Adrenal gland (tissue), 5 donors: ENCODE results near the gene IL1RAP.

Source experiments
- CTCF ChIP-seq, 6 experiments: fragments of 450-650 bp in 4 of 6; fragments of 200-600 bp in 2 of 6; sonication (generic) in 1 of 6; IDR thresholded peaks; 1 replicate in 5 of 6; 2 replicates in 1 of 6; pipeline versions ENCODE4 v1.5.1 to v1.8.0; 2016 to 2021; ENCODE audit warnings: antibody characterized with exemption in 6 of 6, mild to moderate bottlenecking in 2 of 6, moderate library complexity in 1 of 6
- POLR2A ChIP-seq, 2 donors: fragments of 450-650 bp; IDR thresholded peaks; one replicate each; pipeline ENCODE4 v1.6.1; 2017; ENCODE audit warnings: antibody characterized with exemption in 2 of 2, mild to moderate bottlenecking in 2 of 2, moderate library complexity in 1 of 2
- donor health status: DM: no; HTN: no; CAD: no.

DNA sequence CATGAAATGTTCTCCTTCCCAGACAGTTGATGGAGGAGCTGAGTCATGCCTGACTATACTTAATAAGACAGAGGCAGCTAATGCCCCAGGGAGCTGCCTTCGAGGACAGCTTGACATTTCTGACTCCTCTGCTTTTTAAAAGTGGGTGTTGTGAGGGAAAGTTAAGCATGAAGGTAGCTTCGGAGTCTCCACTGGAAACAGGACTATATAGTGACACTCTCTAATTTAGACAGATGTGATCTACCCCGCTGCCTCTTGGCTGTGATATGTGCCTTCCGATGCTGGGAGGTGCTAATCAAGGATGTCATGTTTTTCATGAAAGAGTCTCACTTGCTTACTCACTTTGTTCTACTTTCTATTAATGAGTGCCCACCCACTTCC, 72.7 kb downstream of the IL1RAP start:
- TF ChIP-seq CTCF (IDR thresholded peaks at IDR 0.05) (no peak), POLR2A (IDR thresholded peaks at IDR 0.05) (no peak)
